GM23338 (cell line): ENCODE measurements around the gene CRTC1. TPM values are rescaled to one million over a fixed set of nuclear protein-coding genes. Genes with fewer than 3 reads are reported as not detected.

Experiments used
- ATAC-seq: fragments of 200-7000 bp; cut with Tn5 transposase; 3 replicates; pipeline ENCODE4 v1.9.1; 2020
- DNase-seq: peaks from one replicate; pipeline ENCODE4 v3.0.0-alpha.2; 2015; ENCODE audit warnings: low spot score
- H2AFZ ChIP-seq: fragments of 200-600 bp; sonication (generic); 2 replicates; pipeline ENCODE4 v1.8.0; 2016; ENCODE audit warnings: antibody characterized with exemption, mild to moderate bottlenecking, moderate library complexity
- H3F3A ChIP-seq: fragments of 200-600 bp; sonication (generic); replicated peaks from 2 replicates; pipeline ENCODE4 v1.8.0; 2017; ENCODE audit warnings: antibody characterized with exemption, mixed run types, low read depth
- H3K27ac ChIP-seq: fragments of 200-600 bp; sonication (generic); 2 replicates; pipeline ENCODE4 v1.6.1; 2016; ENCODE audit warnings: low read depth
- H3K27me3 ChIP-seq: fragments of 200-600 bp; sonication (generic); 2 replicates; pipeline ENCODE4 v1.8.0; 2016; ENCODE audit warnings: mild to moderate bottlenecking, mixed run types, moderate library complexity; ENCODE audit not compliant: insufficient read depth
- H3K36me3 ChIP-seq: fragments of 200-600 bp; sonication (generic); 2 replicates; pipeline ENCODE4 v1.8.0; 2016; ENCODE audit warnings: mild to moderate bottlenecking; ENCODE audit not compliant: insufficient read depth
- H3K4me1 ChIP-seq: fragments of 200-600 bp; sonication (generic); 2 replicates; pipeline ENCODE4 v1.8.0; 2016; ENCODE audit warnings: mild to moderate bottlenecking, moderate library complexity; ENCODE audit not compliant: insufficient read depth
- H3K4me2 ChIP-seq: fragments of 200-600 bp; sonication (generic); 2 replicates; pipeline ENCODE4 v1.7.1; 2017; ENCODE audit warnings: mixed run types
- H3K4me3 ChIP-seq: fragments of 200-600 bp; sonication (generic); 2 replicates; pipeline ENCODE4 v1.6.1; 2016; ENCODE audit warnings: mixed run types
- H3K79me2 ChIP-seq: fragments of 200-600 bp; sonication (generic); replicated peaks from 2 replicates; pipeline ENCODE4 v1.8.0; 2017; ENCODE audit warnings: mild to moderate bottlenecking; ENCODE audit not compliant: insufficient read depth
- H3K9me2 ChIP-seq: fragments of 200-600 bp; sonication (generic); 2 replicates; pipeline ENCODE4 v1.8.0; 2017; ENCODE audit not compliant: insufficient read depth
- H4K20me1 ChIP-seq: fragments of 200-600 bp; sonication (generic); replicated peaks from 2 replicates; pipeline ENCODE4 v1.8.0; 2017; ENCODE audit warnings: mild to moderate bottlenecking; ENCODE audit not compliant: insufficient read depth
- H3K27ac Mint-ChIP-seq: 2 replicates; pipeline ENCODE4 v1.8.0; 2020; ENCODE audit warnings: inconsistent platforms, mild to moderate bottlenecking, moderate library complexity, mixed read lengths
- H3K27me3 Mint-ChIP-seq: 3 replicates; pipeline ENCODE4 v1.8.0; 2022; ENCODE audit warnings: low read depth, mild to moderate bottlenecking, moderate library complexity, mixed read lengths, inconsistent platforms; ENCODE audit not compliant: insufficient read depth, poor library complexity
- H3K36me3 Mint-ChIP-seq: 3 replicates; pipeline ENCODE4 v1.8.0; 2021; ENCODE audit warnings: low read depth, mild to moderate bottlenecking, inconsistent platforms, moderate library complexity, mixed read lengths
- H3K4me1 Mint-ChIP-seq: 3 replicates; pipeline ENCODE4 v1.8.0; 2020; ENCODE audit warnings: mild to moderate bottlenecking, inconsistent platforms, mixed read lengths
- H3K4me3 Mint-ChIP-seq: 3 replicates; pipeline ENCODE4 v1.8.0; 2021; ENCODE audit warnings: moderate library complexity, mild to moderate bottlenecking, inconsistent platforms, mixed read lengths
- H3K9me3 Mint-ChIP-seq: 3 replicates; pipeline ENCODE4 v1.8.0; 2020; ENCODE audit warnings: moderate library complexity, mild to moderate bottlenecking, inconsistent platforms, mixed read lengths
- CTCF ChIP-seq, 2 experiments: fragments of 200-600 bp in 1 of 2; sonication (generic) in 1 of 2; conservative IDR thresholded peaks; 2 replicates each; pipeline versions ENCODE4 v1.5.1 to v1.6.1; 2016 to 2017; ENCODE audit warnings: antibody characterized with exemption in 2 of 2, low read depth in 2 of 2, mild to moderate bottlenecking in 2 of 2, moderate library complexity in 1 of 2
- EZH2phosphoT487 ChIP-seq: fragments of 200-600 bp; sonication (generic); IDR thresholded peaks from one replicate; pipeline ENCODE4 v1.8.1; 2018; ENCODE audit warnings: antibody characterized with exemption; ENCODE audit not compliant: unreplicated experiment
- REST ChIP-seq: IDR thresholded peaks from one replicate; pipeline ENCODE4 v1.6.1; 2018; ENCODE audit warnings: antibody characterized with exemption; ENCODE audit not compliant: unreplicated experiment
- polyA plus RNA-seq: library from polyadenylated mRNA; unstranded; fragments of >200 nt; fragmentation: Nextera tagmentation; extraction: Ambion mirVana; gene quantifications from 2 replicates; pipeline ENCODE4 v1.2.1, GENCODE V29; 2016
- total RNA-seq: library from RNA; depleted of rRNA; stranded (reverse); fragments of >200 nt; shearing (Covaris generic); gene quantifications from 2 replicates; pipeline ENCODE4 v1.2.3, GENCODE V29; 2014

Gene CRTC1
- total and polyA plus RNA-seq, 2 experiments from 2014 or later: 5.4 to 8.4 TPM

GRCh38 chr19:18780631-18781030 lies 97.2 kb downstream of the CRTC1 start:
- DNase-seq: peak; percentile 59
- peaks cover 89% of the 10 kb centered on the region for H3K27me3 ChIP-seq

More at GRCh38 chr19:18780631-18781030, 97.2 kb downstream of the CRTC1 start:
- Mint-ChIP-seq H3K27ac (no peak overlapping the region), H3K36me3 (no peaks in the 10 kb centered on the region), H3K9me3 (no peaks in the 10 kb centered on the region), H3K4me1 (no peaks in the 10 kb centered on the region), H3K27me3 (peaks cover 73% of the 10 kb centered on the region), H3K4me3 (no peak overlapping the region)
- Histone ChIP-seq H2AFZ (no peak overlapping the region), H3K4me1 (peaks cover 4% of the 10 kb centered on the region; the same call in 1 of the 2 replicates), H3K27ac (no peak overlapping the region), H4K20me1 (peaks cover 9% of the 10 kb centered on the region; the same call in 1 of the 2 replicates), H3F3A (no peaks in the 10 kb centered on the region), H3K9me2 (no peaks in the 10 kb centered on the region), H3K36me3 (no peaks in the 10 kb centered on the region), H3K4me2 (no peak overlapping the region), H3K79me2 (no peaks in the 10 kb centered on the region), H3K4me3 (no peak overlapping the region)
- peak; percentile 14 for ATAC-seq
- TF ChIP-seq REST (no peak), CTCF (conservative IDR thresholded peaks at IDR 0.05; ENCODE audit: low read depth in 2 of 2) (peak; percentile 51 to 76), EZH2phosphoT487 (no peak)
